Endothelial cell of umbilical vein (primary cell): ENCODE data around the gene CDC45. TPM values are rescaled to one million over a fixed set of nuclear protein-coding genes. Genes with fewer than 3 reads are reported as not detected.

Source experiments
- BruUV-seq: library from RNA; stranded (reverse); fragments of 400-500 nt; replicated peaks from 2 replicates; lab custom pipeline; 2021; lab: Mats Ljungman, UMichigan
- CTCF ChIA-PET: fragments of 300-600, 350-600 bp; sonication (Branson Sonifier 250); formaldehyde crosslinking; loops from one replicate; lab custom pipeline; 2021; ENCODE audit warnings: antibody characterized with exemption, inconsistent platforms; lab: Charles Lee
- POLR2A ChIA-PET: fragments of 300-600, 350-600 bp; sonication (Branson Sonifier 250); formaldehyde crosslinking; loops from one replicate; lab custom pipeline; 2021; ENCODE audit warnings: antibody characterized with exemption, inconsistent platforms; lab: Charles Lee
- DNase-seq: peaks from one replicate; pipeline ENCODE4 v3.0.0-alpha.2; 2011; ENCODE audit warnings: low read depth, low spot score
- FAIRE-seq: peaks from 2 replicates; lab custom pipeline; 2011; peaks lifted over from hg19 to GRCh38; lab: Jason Lieb, UNC
- H2AFZ ChIP-seq: 2 replicates; pipeline ENCODE4 v1.6.0; 2012; ENCODE audit warnings: low read depth, low read length, control low read depth, inconsistent platforms
- H3K27ac ChIP-seq: 2 replicates; pipeline ENCODE4 v1.5.1; 2011; ENCODE audit warnings: low read depth, mild to moderate bottlenecking, control low read depth, low read length, moderate library complexity; ENCODE audit not compliant: insufficient read depth
- H3K27me3 ChIP-seq, 2 experiments: 2 replicates each; pipeline versions ENCODE4 v1.6.0 to v1.6.1; 2011; ENCODE audit warnings: low read length in 2 of 2, mixed read lengths in 1 of 2; ENCODE audit not compliant: control insufficient read depth in 2 of 2, insufficient read depth in 2 of 2
- H3K36me3 ChIP-seq, 2 experiments: 2 replicates in 1 of 2; 3 replicates in 1 of 2; pipeline ENCODE4 v1.5.1; 2011; ENCODE audit warnings: low read length in 2 of 2, mild to moderate bottlenecking in 1 of 2, moderate library complexity in 1 of 2; ENCODE audit not compliant: control insufficient read depth in 2 of 2, insufficient read depth in 2 of 2; ENCODE audit errors: extremely low read depth in 1 of 2
- H3K4me1 ChIP-seq: 3 replicates; pipeline ENCODE4 v1.5.1; 2011; ENCODE audit warnings: mild to moderate bottlenecking, low read length; ENCODE audit not compliant: control insufficient read depth, insufficient read depth; ENCODE audit errors: extremely low read depth
- H3K4me2 ChIP-seq: 2 replicates; pipeline ENCODE4 v1.6.1; 2011; ENCODE audit warnings: low read length, control low read depth, mixed read lengths; ENCODE audit not compliant: insufficient read depth
- H3K4me3 ChIP-seq, 3 experiments: fragments of 200-600 bp in 1 of 3; sonication (generic), shearing (Covaris generic) in 1 of 3; replicated peaks in 1 of 3; 2 replicates each; pipeline ENCODE4 v1.5.1; 2011 to 2016; ENCODE audit warnings: control low read depth in 3 of 3, low read length in 3 of 3, mild to moderate bottlenecking in 2 of 3, inconsistent platforms in 1 of 3, low read depth in 1 of 3, moderate library complexity in 1 of 3; ENCODE audit not compliant: insufficient read depth in 1 of 3
- H3K79me2 ChIP-seq: 2 replicates; pipeline ENCODE4 v1.6.0; 2012; ENCODE audit warnings: low read length, inconsistent platforms; ENCODE audit not compliant: control insufficient read depth, insufficient read depth
- H3K9ac ChIP-seq: replicated peaks from 2 replicates; pipeline ENCODE3; 2011; ENCODE audit warnings: low read length, control low read depth; ENCODE audit not compliant: insufficient read depth; ENCODE audit errors: extremely low read depth
- H3K9me1 ChIP-seq: replicated peaks from 3 replicates; pipeline ENCODE4 v1.6.0; 2011; ENCODE audit warnings: mild to moderate bottlenecking, low read length; ENCODE audit not compliant: control insufficient read depth, insufficient read depth; ENCODE audit errors: extremely low read depth
- H3K9me3 ChIP-seq: replicated peaks from 2 replicates; pipeline ENCODE4 v1.5.1; 2012; ENCODE audit warnings: low read length, inconsistent platforms; ENCODE audit not compliant: control insufficient read depth, insufficient read depth
- H4K20me1 ChIP-seq: replicated peaks from 2 replicates; pipeline ENCODE3; 2011; ENCODE audit warnings: mild to moderate bottlenecking, low read length; ENCODE audit not compliant: control insufficient read depth, insufficient read depth; ENCODE audit errors: extremely low read depth
- CTCF ChIP-seq, 2 donors: IDR thresholded peaks; 1 replicate in 1 of 2; 2 replicates in 1 of 2; pipeline ENCODE4 v1.5.1; 2011; ENCODE audit warnings: low read length in 2 of 2, mild to moderate bottlenecking in 2 of 2, moderate library complexity in 2 of 2, control low read depth in 1 of 2, inconsistent platforms in 1 of 2, low read depth in 1 of 2; ENCODE audit not compliant: insufficient read depth in 1 of 2; ENCODE audit errors: extremely low read depth in 1 of 2
- EZH2 ChIP-seq: IDR thresholded peaks from 2 replicates; pipeline ENCODE4 v1.6.1; 2012; ENCODE audit warnings: borderline replicate concordance, low read depth, mild to moderate bottlenecking, moderate library complexity, low read length, inconsistent platforms; ENCODE audit not compliant: severe bottlenecking
- FOS ChIP-seq: IDR thresholded peaks from 2 replicates; pipeline ENCODE4 v1.6.1; 2011; ENCODE audit warnings: mild to moderate bottlenecking, low read length, moderate library complexity, borderline replicate concordance; ENCODE audit not compliant: insufficient read depth
- GATA2 ChIP-seq: IDR thresholded peaks from 2 replicates; pipeline ENCODE4 v1.7.0; 2011; ENCODE audit warnings: low read depth, mild to moderate bottlenecking, moderate library complexity, mixed read lengths, low read length; ENCODE audit not compliant: insufficient read length, insufficient read depth
- JUN ChIP-seq: IDR thresholded peaks from 2 replicates; pipeline ENCODE4 v1.6.1; 2011; ENCODE audit warnings: borderline replicate concordance, low read depth; ENCODE audit not compliant: insufficient read length, insufficient read depth
- MAX ChIP-seq: IDR thresholded peaks from 2 replicates; pipeline ENCODE4 v1.6.1; 2011; ENCODE audit not compliant: insufficient read depth, insufficient read length
- MYC ChIP-seq: IDR thresholded peaks from one replicate; pipeline ENCODE4 v1.6.1; 2011; ENCODE audit warnings: mild to moderate bottlenecking, low read depth, low read length
- POLR2A ChIP-seq: IDR thresholded peaks from 2 replicates; pipeline ENCODE4 v1.6.1; 2012; ENCODE audit warnings: low read depth, mild to moderate bottlenecking, control low read depth, low read length
- POLR2AphosphoS5 ChIP-seq: IDR thresholded peaks from 2 replicates; pipeline ENCODE4 v1.6.1; 2012; ENCODE audit warnings: low read depth, mild to moderate bottlenecking, control low read depth, low read length, moderate library complexity; ENCODE audit not compliant: insufficient read depth
- dilution Hi-C: fragments of 300-500 bp; cut with MboI; formaldehyde crosslinking; loops from one replicate; pipeline ENCODE4 v1.15.0; 2019; ENCODE audit warnings: low sequenced_read_pairs; ENCODE audit not compliant: extremely low pct_ligation_motif_present
- intact Hi-C: fragments of 100-400 bp; cut with micrococcal nuclease; formaldehyde crosslinking; loops from one replicate; pipeline ENCODE4 v1.10.0; 2022
- polyA plus RNA-seq, 4 experiments: library from polyadenylated mRNA; depleted of rRNA in 3 of 4; stranded (reverse) in 3 of 4; unstranded in 1 of 4; fragments of >200 nt; gene quantifications; 2 replicates each; pipeline versions ENCODE4 v1.2.1 to v1.2.3, GENCODE V29; 2011 to 2012; ENCODE audit warnings: missing spikeins in 1 of 4
- total RNA-seq: library from RNA; stranded (reverse); gene quantifications from 2 replicates; pipeline ENCODE4 v1.2.3, GENCODE V29; 2021

CDC45 gene
- total and polyA plus RNA-seq, 2 donors (not counting 3 experiments of a cell fraction or from before 2014, with no cell fraction given): 36.6 to 40.6 TPM

- POLR2A ChIA-PET: no interaction called here
- H2AFZ ChIP-seq: peak overlapping the region; percentile 7
- H3K79me2 ChIP-seq: peaks cover 28% of the 10 kb centered on the region
- no peak overlapping the region for H3K4me3 ChIP-seq
- dilution Hi-C loops: no loop called here
- no peaks in the 10 kb centered on the region for H3K27me3 ChIP-seq
- no TSS peak for BruUV-seq
- peaks cover 44% of the 10 kb centered on the region for H3K4me1 ChIP-seq
- peak; percentile 18 for FAIRE-seq
- intact Hi-C loops: loop anchor here (1.0 to 2.0 kb wide), 2 partner anchors 8 to 95 kb away; no protein-coding TSS in a partner anchor
- no peak overlapping the region for H3K4me2 ChIP-seq
- H3K9me1 ChIP-seq: no peaks in the 10 kb centered on the region
- H4K20me1 ChIP-seq: no peaks in the 10 kb centered on the region
- DNase-seq: no peak
- CTCF ChIA-PET: interaction anchor here (1.4 kb wide), 1 partner anchor 30 kb away, joined by 3 read pairs; no protein-coding TSS in a partner anchor
- no peak overlapping the region for H3K9ac ChIP-seq
- no peaks in the 10 kb centered on the region for H3K9me3 ChIP-seq
- no peak for TF ChIP-seq JUN
- peak; percentile 66 for TF ChIP-seq GATA2
- no peak for TF ChIP-seq MYC
- peak overlapping the region; percentile 55 for H3K27ac ChIP-seq
- H3K36me3 ChIP-seq: peaks cover 0 to 2% of the 10 kb centered on the region in 2 experiments
Observed at GRCh38 chr22:19525666-19526065, 45.9 kb downstream of the CDC45 start.

GRCh38 chr22:19526076-19526701 is 46.5 kb downstream of the CDC45 start:
- BruUV-seq: no TSS peak
- H3K79me2 ChIP-seq: peaks cover 28% of the 10 kb centered on the region
- TF ChIP-seq POLR2AphosphoS5: no peak
- TF ChIP-seq FOS: no peak
- TF ChIP-seq EZH2: no peak
- no peak for TF ChIP-seq POLR2A
- TF ChIP-seq CTCF (IDR thresholded peaks at IDR 0.05; ENCODE audit: extremely low read depth in 1 of 2, insufficient read depth in 1 of 2, low read depth in 1 of 2, low read length in 2 of 2): no peak
- TF ChIP-seq MAX: no peak
- no peak for TF ChIP-seq GATA2
- no peak for TF ChIP-seq MYC
- TF ChIP-seq JUN: no peak
- DNase-seq: no peak
- no peak overlapping the region for H3K27ac ChIP-seq
- H3K9ac ChIP-seq: no peak overlapping the region
- intact Hi-C loops: no loop called here
- dilution Hi-C loops: no loop called here
- H2AFZ ChIP-seq: no peak overlapping the region
- H3K4me2 ChIP-seq: no peak overlapping the region
- H3K4me3 ChIP-seq: no peak overlapping the region
- H3K27me3 ChIP-seq: no peaks in the 10 kb centered on the region
- H4K20me1 ChIP-seq: no peaks in the 10 kb centered on the region
- no peaks in the 10 kb centered on the region for H3K9me3 ChIP-seq
- H3K36me3 ChIP-seq: peaks cover 0 to 2% of the 10 kb centered on the region in 2 experiments
- ChIA-PET POLR2A (no interaction called here), CTCF (interaction anchor here (1.4 to 1.8 kb wide), 3 partner anchors 30 to 104 kb away, joined by 3 to 5 read pairs (median 3); no protein-coding TSS in a partner anchor)
- H3K4me1 ChIP-seq: peaks cover 44% of the 10 kb centered on the region
- H3K9me1 ChIP-seq: no peaks in the 10 kb centered on the region
- FAIRE-seq: no peak
